Endothelial cell of umbilical vein (primary cell): ENCODE results near the gene NAP1L5. TPM values are rescaled to one million over a fixed set of nuclear protein-coding genes. Genes with fewer than 3 reads are reported as not detected.

Experiments used
- BruUV-seq: library from RNA; stranded (reverse); fragments of 400-500 nt; replicated peaks from 2 replicates; lab custom pipeline; 2021; lab: Mats Ljungman, UMichigan
- CTCF ChIA-PET: fragments of 300-600, 350-600 bp; sonication (Branson Sonifier 250); formaldehyde crosslinking; loops from one replicate; lab custom pipeline; 2021; ENCODE audit warnings: antibody characterized with exemption, inconsistent platforms; lab: Charles Lee
- POLR2A ChIA-PET: fragments of 300-600, 350-600 bp; sonication (Branson Sonifier 250); formaldehyde crosslinking; loops from one replicate; lab custom pipeline; 2021; ENCODE audit warnings: antibody characterized with exemption, inconsistent platforms; lab: Charles Lee
- DNase-seq: peaks from one replicate; pipeline ENCODE4 v3.0.0-alpha.2; 2011; ENCODE audit warnings: low read depth, low spot score
- FAIRE-seq: peaks from 2 replicates; lab custom pipeline; 2011; peaks lifted over from hg19 to GRCh38; lab: Jason Lieb, UNC
- H2AFZ ChIP-seq: 2 replicates; pipeline ENCODE4 v1.6.0; 2012; ENCODE audit warnings: low read depth, low read length, control low read depth, inconsistent platforms
- H3K27ac ChIP-seq: 2 replicates; pipeline ENCODE4 v1.5.1; 2011; ENCODE audit warnings: low read depth, mild to moderate bottlenecking, control low read depth, low read length, moderate library complexity; ENCODE audit not compliant: insufficient read depth
- H3K27me3 ChIP-seq, 2 experiments: 2 replicates each; pipeline versions ENCODE4 v1.6.0 to v1.6.1; 2011; ENCODE audit warnings: low read length in 2 of 2, mixed read lengths in 1 of 2; ENCODE audit not compliant: control insufficient read depth in 2 of 2, insufficient read depth in 2 of 2
- H3K36me3 ChIP-seq, 2 experiments: 2 replicates in 1 of 2; 3 replicates in 1 of 2; pipeline ENCODE4 v1.5.1; 2011; ENCODE audit warnings: low read length in 2 of 2, mild to moderate bottlenecking in 1 of 2, moderate library complexity in 1 of 2; ENCODE audit not compliant: control insufficient read depth in 2 of 2, insufficient read depth in 2 of 2; ENCODE audit errors: extremely low read depth in 1 of 2
- H3K4me1 ChIP-seq: 3 replicates; pipeline ENCODE4 v1.5.1; 2011; ENCODE audit warnings: mild to moderate bottlenecking, low read length; ENCODE audit not compliant: control insufficient read depth, insufficient read depth; ENCODE audit errors: extremely low read depth
- H3K4me2 ChIP-seq: 2 replicates; pipeline ENCODE4 v1.6.1; 2011; ENCODE audit warnings: low read length, control low read depth, mixed read lengths; ENCODE audit not compliant: insufficient read depth
- H3K4me3 ChIP-seq, 3 experiments: fragments of 200-600 bp in 1 of 3; sonication (generic), shearing (Covaris generic) in 1 of 3; replicated peaks in 1 of 3; 2 replicates each; pipeline ENCODE4 v1.5.1; 2011 to 2016; ENCODE audit warnings: control low read depth in 3 of 3, low read length in 3 of 3, mild to moderate bottlenecking in 2 of 3, inconsistent platforms in 1 of 3, low read depth in 1 of 3, moderate library complexity in 1 of 3; ENCODE audit not compliant: insufficient read depth in 1 of 3
- H3K79me2 ChIP-seq: 2 replicates; pipeline ENCODE4 v1.6.0; 2012; ENCODE audit warnings: low read length, inconsistent platforms; ENCODE audit not compliant: control insufficient read depth, insufficient read depth
- H3K9ac ChIP-seq: replicated peaks from 2 replicates; pipeline ENCODE3; 2011; ENCODE audit warnings: low read length, control low read depth; ENCODE audit not compliant: insufficient read depth; ENCODE audit errors: extremely low read depth
- H3K9me1 ChIP-seq: replicated peaks from 3 replicates; pipeline ENCODE4 v1.6.0; 2011; ENCODE audit warnings: mild to moderate bottlenecking, low read length; ENCODE audit not compliant: control insufficient read depth, insufficient read depth; ENCODE audit errors: extremely low read depth
- H3K9me3 ChIP-seq: replicated peaks from 2 replicates; pipeline ENCODE4 v1.5.1; 2012; ENCODE audit warnings: low read length, inconsistent platforms; ENCODE audit not compliant: control insufficient read depth, insufficient read depth
- H4K20me1 ChIP-seq: replicated peaks from 2 replicates; pipeline ENCODE3; 2011; ENCODE audit warnings: mild to moderate bottlenecking, low read length; ENCODE audit not compliant: control insufficient read depth, insufficient read depth; ENCODE audit errors: extremely low read depth
- EZH2 ChIP-seq: IDR thresholded peaks from 2 replicates; pipeline ENCODE4 v1.6.1; 2012; ENCODE audit warnings: borderline replicate concordance, low read depth, mild to moderate bottlenecking, moderate library complexity, low read length, inconsistent platforms; ENCODE audit not compliant: severe bottlenecking
- FOS ChIP-seq: IDR thresholded peaks from 2 replicates; pipeline ENCODE4 v1.6.1; 2011; ENCODE audit warnings: mild to moderate bottlenecking, low read length, moderate library complexity, borderline replicate concordance; ENCODE audit not compliant: insufficient read depth
- GATA2 ChIP-seq: IDR thresholded peaks from 2 replicates; pipeline ENCODE4 v1.7.0; 2011; ENCODE audit warnings: low read depth, mild to moderate bottlenecking, moderate library complexity, mixed read lengths, low read length; ENCODE audit not compliant: insufficient read length, insufficient read depth
- JUN ChIP-seq: IDR thresholded peaks from 2 replicates; pipeline ENCODE4 v1.6.1; 2011; ENCODE audit warnings: borderline replicate concordance, low read depth; ENCODE audit not compliant: insufficient read length, insufficient read depth
- MYC ChIP-seq: IDR thresholded peaks from one replicate; pipeline ENCODE4 v1.6.1; 2011; ENCODE audit warnings: mild to moderate bottlenecking, low read depth, low read length
- POLR2A ChIP-seq: IDR thresholded peaks from 2 replicates; pipeline ENCODE4 v1.6.1; 2012; ENCODE audit warnings: low read depth, mild to moderate bottlenecking, control low read depth, low read length
- POLR2AphosphoS5 ChIP-seq: IDR thresholded peaks from 2 replicates; pipeline ENCODE4 v1.6.1; 2012; ENCODE audit warnings: low read depth, mild to moderate bottlenecking, control low read depth, low read length, moderate library complexity; ENCODE audit not compliant: insufficient read depth
- dilution Hi-C: fragments of 300-500 bp; cut with MboI; formaldehyde crosslinking; loops from one replicate; pipeline ENCODE4 v1.15.0; 2019; ENCODE audit warnings: low sequenced_read_pairs; ENCODE audit not compliant: extremely low pct_ligation_motif_present
- intact Hi-C: fragments of 100-400 bp; cut with micrococcal nuclease; formaldehyde crosslinking; loops from one replicate; pipeline ENCODE4 v1.10.0; 2022
- polyA plus RNA-seq, 4 experiments: library from polyadenylated mRNA; depleted of rRNA in 3 of 4; stranded (reverse) in 3 of 4; unstranded in 1 of 4; fragments of >200 nt; gene quantifications; 2 replicates each; pipeline versions ENCODE4 v1.2.1 to v1.2.3, GENCODE V29; 2011 to 2012; ENCODE audit warnings: missing spikeins in 1 of 4
- total RNA-seq: library from RNA; stranded (reverse); gene quantifications from 2 replicates; pipeline ENCODE4 v1.2.3, GENCODE V29; 2021
- TF ChIP-seq, protein P1 (sequence below), 2 donors: IDR thresholded peaks; 1 replicate in 1 of 2; 2 replicates in 1 of 2; pipeline ENCODE4 v1.5.1; 2011; ENCODE audit warnings: low read length in 2 of 2, mild to moderate bottlenecking in 2 of 2, moderate library complexity in 2 of 2, control low read depth in 1 of 2, inconsistent platforms in 1 of 2, low read depth in 1 of 2; ENCODE audit not compliant: insufficient read depth in 1 of 2; ENCODE audit errors: extremely low read depth in 1 of 2
- TF ChIP-seq, protein P2 (sequence below): IDR thresholded peaks from 2 replicates; pipeline ENCODE4 v1.6.1; 2011; ENCODE audit not compliant: insufficient read depth, insufficient read length

Gene NAP1L5
- total and polyA plus RNA-seq, 2 donors (not counting 3 experiments of a cell fraction or from before 2014, with no cell fraction given) = 3.4 to 6.1 TPM

DNA sequence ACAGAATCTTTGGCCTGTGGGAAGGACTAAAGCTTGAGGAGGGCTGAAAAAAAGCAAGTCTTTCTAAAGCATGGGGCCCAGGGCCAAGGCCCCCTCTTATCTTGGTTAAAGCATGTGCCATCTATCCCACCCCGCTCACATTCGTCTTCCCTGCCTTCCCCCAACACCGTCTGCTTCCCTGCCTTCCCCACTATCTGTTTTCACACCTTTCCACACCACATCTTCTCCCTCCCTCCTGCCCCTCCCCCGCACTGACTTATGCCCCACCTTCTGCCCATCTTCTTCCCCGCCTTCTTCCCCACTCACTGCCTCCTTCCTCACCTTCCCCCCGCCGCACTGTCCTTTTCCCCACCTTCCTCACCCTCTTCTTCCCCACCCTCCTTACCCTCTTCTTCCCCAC lies 890 bp upstream of the NAP1L5 start:
- no peak overlapping the region for H3K9ac ChIP-seq
- dilution Hi-C loops = no loop called here
- no peak overlapping the region for H3K27ac ChIP-seq
- intact Hi-C loops = no loop called here
- H4K20me1 ChIP-seq = no peaks in the 10 kb centered on the region
- H2AFZ ChIP-seq = no peak overlapping the region
- H3K27me3 ChIP-seq = no peaks in the 10 kb centered on the region
- TF ChIP-seq, protein P1, sequence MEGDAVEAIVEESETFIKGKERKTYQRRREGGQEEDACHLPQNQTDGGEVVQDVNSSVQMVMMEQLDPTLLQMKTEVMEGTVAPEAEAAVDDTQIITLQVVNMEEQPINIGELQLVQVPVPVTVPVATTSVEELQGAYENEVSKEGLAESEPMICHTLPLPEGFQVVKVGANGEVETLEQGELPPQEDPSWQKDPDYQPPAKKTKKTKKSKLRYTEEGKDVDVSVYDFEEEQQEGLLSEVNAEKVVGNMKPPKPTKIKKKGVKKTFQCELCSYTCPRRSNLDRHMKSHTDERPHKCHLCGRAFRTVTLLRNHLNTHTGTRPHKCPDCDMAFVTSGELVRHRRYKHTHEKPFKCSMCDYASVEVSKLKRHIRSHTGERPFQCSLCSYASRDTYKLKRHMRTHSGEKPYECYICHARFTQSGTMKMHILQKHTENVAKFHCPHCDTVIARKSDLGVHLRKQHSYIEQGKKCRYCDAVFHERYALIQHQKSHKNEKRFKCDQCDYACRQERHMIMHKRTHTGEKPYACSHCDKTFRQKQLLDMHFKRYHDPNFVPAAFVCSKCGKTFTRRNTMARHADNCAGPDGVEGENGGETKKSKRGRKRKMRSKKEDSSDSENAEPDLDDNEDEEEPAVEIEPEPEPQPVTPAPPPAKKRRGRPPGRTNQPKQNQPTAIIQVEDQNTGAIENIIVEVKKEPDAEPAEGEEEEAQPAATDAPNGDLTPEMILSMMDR (IDR thresholded peaks at IDR 0.05; ENCODE audit: extremely low read depth in 1 of 2, insufficient read depth in 1 of 2, low read depth in 1 of 2, low read length in 2 of 2) = no peak
- TF ChIP-seq EZH2 (no peak), POLR2A (no peak), GATA2 (no peak), MYC (no peak), POLR2AphosphoS5 (no peak), FOS (no peak), JUN (no peak)
- TF ChIP-seq, protein P2, sequence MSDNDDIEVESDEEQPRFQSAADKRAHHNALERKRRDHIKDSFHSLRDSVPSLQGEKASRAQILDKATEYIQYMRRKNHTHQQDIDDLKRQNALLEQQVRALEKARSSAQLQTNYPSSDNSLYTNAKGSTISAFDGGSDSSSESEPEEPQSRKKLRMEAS = no peak
- peaks cover 4% of the 10 kb centered on the region for H3K4me1 ChIP-seq
- H3K79me2 ChIP-seq = no peaks in the 10 kb centered on the region
- no peak overlapping the region for H3K4me3 ChIP-seq
- ChIA-PET CTCF (interaction anchor here (1.1 kb wide), 1 partner anchor 39 kb away, joined by 3 read pairs; no protein-coding TSS in a partner anchor), POLR2A (no interaction called here)
- no peak for FAIRE-seq
- DNase-seq = no peak
- no peak overlapping the region for H3K4me2 ChIP-seq
- H3K36me3 ChIP-seq = no peaks in the 10 kb centered on the region
- H3K9me3 ChIP-seq = no peaks in the 10 kb centered on the region
- no peaks in the 10 kb centered on the region for H3K9me1 ChIP-seq
- no TSS peak for BruUV-seq
